GM21381 (cell line): Measurements from ENCODE around the gene TMEM176B.

ENCODE experiments used
- ATAC-seq: cut with Tn5 transposase; IDR thresholded peaks from one replicate; pipeline ENCODE4 v1.9.1; 2021; ENCODE audit warnings: mild to moderate bottlenecking, moderate library complexity; ENCODE audit not compliant: unreplicated experiment

The TMEM176B gene

DNA sequence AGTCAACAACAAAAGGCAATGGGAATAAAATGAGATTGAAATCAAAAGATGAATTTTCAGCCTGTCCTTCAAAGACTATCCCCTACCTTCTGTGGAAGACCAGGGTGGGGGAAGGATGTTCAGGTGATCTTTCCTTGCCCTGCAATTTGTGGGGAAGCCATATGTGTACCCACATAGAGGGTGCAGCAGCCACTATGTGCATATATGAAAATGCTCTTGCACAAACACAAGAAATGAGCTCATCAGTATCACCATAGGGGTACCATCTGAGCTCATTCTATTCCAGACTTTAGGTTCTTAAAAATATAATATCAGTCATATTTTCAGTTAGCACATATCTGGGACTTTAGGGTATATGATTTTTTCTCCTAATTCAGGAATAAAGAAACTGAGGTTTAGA, 45.2 kb downstream of the TMEM176B start:
- ATAC-seq = no peak

DNA sequence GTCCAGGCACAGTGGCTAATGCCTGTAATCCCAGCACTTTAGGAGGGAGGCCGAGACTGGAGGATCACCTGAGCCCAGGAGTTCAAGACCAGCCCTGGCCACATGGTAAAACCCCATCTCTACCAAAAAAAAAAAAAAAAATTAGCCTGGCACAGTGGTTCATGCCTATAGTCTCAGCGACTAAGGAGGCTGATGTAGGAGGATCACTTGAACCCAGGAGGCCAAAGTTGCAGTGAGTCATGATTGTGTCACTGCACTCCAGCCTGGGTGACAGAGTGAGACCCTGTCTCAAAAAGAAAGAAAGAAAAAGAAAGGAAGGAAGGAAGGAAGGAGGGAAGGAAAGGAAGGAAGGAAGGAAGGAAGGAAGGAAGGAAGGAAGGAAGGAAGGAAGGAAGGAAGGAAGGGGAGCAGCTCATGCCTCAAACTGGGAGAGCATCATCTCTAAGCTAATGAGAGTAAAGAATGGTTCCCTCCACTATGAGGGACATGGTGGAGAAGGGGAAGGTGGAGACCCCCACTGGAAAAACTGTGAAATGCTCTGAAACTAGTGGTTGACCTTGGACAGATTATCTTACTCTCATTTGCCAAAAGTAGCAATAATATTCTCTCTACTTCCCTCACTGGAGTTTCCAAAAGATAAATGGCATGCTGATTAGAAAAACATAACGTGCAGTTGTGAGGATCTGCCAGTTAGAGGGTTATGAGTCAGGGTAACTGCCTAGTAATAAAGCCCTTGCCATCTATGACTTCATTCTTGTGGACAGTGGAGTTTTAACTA, 46.1 kb downstream of the TMEM176B start:
- no peak for ATAC-seq

DNA sequence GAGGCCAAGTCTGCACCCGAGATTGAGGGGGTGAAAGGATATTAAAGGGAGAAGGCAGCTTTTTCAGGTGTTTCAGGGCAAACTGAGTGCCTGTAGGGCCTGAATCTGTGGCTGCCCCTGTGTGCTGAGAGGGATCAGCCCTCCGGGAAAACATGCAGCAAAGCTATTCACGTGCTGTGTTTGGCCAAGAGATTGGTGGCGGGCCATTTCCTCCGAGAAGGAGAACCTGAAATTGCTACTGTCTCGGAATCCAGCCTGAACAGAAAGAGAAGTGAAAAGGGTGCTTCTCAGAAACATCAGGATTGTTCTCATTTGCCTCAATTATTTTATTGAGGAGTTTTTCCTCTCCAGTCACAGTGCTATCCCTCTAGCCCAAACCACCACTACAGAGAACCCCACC, 46.9 kb downstream of the TMEM176B start:
- no peak for ATAC-seq

DNA sequence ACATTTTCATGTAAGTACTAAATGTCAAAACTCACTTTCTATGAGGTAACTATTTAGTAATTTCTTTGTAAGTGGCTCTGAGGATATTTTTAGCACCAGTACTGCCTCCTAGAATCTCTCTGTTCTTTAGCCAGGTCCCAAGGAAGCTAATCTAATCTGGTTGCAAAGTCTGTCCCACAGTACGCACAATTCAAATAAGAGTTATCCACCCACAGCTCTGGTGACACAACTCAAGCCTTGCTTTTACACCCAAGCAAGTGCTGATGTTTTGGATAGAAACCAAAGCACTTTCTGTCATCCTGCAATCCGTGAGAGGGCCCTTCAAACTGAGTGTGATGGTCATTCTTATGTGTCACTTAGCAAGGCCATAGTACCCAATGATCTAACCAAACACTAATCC, 48.5 kb downstream of the TMEM176B start:
- ATAC-seq = no peak

DNA sequence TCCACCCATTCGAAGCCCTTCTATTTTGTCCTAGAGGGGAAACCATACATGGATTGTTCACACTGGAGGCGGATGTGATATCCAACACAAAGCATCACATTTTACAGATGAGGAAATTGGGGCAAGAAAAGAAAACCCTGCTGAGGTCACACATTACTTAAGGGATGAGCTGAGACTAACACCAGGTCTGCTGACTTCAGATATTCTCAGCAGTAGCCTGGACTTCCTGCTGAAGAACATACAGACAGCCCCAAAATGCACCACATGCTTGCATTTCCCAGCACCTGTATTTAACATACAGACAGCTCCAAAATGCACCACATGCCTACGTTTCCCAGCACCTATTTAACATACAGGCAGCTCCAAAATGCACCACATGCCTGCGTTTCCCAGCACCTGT, 51.8 kb downstream of the TMEM176B start:
- no peak for ATAC-seq

DNA sequence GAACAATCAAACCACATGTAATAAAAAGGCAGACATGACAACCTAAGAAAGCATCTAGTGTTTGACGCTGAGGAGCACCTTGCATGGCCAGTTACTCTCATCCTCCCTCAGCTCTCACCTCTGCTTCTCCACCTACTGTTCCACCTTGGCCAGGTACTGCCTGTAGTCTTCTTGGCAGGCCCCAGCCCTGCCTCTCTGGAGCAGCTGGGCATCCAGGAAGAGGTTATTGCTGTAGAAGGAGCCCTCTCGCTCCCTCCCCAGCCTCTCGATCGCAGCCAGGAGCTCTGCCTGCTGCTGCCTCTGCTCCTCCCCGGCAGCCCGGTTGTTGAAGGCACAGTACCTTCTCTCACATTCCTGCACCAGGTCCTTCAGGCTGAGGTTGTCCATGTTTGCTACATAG, 53.2 kb downstream of the TMEM176B start:
- no peak for ATAC-seq

DNA sequence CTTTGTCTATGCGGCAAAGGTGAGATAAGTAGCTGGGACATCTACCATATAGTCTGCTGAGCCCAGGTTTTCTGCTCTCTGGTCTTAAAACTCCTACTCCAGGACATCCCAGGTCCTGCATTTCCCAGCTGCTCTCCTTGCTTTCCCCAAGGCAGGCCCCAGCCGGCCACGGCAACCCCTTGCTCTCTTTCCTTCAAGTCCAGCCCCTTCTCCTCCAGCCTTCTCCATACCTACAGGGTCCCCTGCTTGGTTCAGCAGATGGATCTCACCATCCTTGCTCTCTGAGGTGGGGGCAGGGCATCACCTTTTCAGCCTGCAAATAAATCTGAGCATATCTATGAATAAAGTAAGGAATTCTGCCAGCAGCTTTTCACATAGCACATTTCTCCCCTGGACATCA, 54.3 kb downstream of the TMEM176B start:
- no peak for ATAC-seq

DNA sequence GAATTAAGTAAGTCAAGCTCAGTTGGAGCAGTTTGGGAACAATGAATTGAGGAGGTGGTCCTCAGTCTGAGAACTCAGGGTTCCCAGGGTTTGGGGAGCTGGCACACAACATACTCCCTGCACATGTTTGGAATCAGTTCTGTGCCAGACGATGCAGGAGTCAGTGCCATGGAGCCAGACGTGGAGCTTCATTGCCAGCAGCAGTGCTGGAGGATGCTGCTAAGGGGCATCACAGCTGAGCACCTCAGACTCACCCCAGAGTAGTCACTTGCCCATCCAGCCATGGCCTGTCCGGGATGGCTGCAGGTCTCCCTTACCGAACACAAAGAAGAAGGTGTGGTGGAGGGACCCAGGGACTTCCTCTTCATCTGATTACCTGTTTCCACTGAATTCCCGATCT, 55.1 kb downstream of the TMEM176B start:
- no peak for ATAC-seq

DNA sequence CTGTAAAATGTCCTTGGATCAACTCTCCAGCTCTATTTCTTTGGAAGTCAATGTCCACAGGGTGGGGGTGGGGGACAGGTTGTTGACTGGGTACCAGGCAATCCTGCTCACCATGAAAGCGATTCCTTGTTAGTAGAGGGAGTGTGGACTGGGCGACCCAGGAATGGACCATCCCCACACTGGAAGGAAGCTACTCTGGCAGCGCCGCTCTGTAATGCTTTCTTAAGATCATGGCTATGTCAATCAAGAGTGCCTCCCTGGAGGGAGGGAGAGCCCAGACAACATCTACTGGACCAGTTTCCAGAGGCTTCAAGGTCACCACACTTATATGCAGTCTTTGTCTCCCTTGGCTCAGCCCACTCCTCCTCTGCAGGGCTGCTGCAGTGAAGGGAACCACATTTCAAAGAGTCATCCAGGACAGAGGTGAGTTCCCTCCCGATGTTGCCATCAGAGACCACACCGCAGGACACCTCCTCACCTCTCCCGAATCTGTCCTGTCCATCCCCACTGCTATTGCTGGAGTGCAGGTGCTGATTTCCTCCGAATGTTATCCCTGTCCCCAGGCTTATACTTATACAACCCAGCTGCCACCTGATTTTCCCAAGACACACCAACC, 56.0 kb downstream of the TMEM176B start:
- no peak for ATAC-seq

DNA sequence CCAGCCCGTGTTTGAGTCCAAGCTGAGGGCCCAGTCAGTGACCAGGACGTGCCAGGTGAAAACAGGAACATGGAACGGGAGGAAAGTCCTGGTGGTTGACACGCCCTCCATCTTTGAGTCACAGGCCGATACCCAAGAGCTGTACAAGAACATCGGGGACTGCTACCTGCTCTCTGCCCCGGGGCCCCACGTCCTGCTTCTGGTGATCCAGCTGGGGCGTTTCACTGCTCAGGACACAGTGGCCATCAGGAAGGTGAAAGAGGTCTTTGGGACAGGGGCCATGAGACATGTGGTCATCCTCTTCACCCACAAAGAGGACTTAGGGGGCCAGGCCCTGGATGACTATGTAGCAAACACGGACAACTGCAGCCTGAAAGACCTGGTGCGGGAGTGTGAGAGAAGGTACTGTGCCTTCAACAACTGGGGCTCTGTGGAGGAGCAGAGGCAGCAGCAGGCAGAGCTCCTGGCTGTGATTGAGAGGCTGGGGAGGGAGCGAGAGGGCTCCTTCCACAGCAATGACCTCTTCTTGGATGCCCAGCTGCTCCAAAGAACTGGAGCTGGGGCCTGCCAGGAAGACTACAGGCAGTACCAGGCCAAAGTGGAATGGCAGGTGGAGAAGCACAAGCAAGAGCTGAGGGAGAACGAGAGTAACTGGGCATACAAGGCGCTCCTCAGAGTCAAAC, 57.7 kb downstream of the TMEM176B start:
- no peak for ATAC-seq
